Urothelium cell line (cell line): ENCODE data around the gene HS6ST3.
A peak's percentile ranks its signal among the peaks of the same experiment; 100 is the strongest.
"Not testable (repeated sequence)": the region's sequence is repeated elsewhere in the genome, so short reads cannot be mapped to it uniquely, and the experiment has no call there.

Source experiments
- DNase-seq: peaks from one replicate; pipeline ENCODE4 v3.0.0; 2011; ENCODE audit warnings: low spot score, mixed read lengths
- FAIRE-seq: peaks from 2 replicates; lab custom pipeline; 2011; peaks lifted over from hg19 to GRCh38; lab: Jason Lieb, UNC

Gene HS6ST3

GRCh38 chr13:96091164-96092117 is 1.5 kb downstream of the HS6ST3 start:
- DNase-seq, result no peak
- FAIRE-seq, result no peak

- DNase-seq (no peak), FAIRE-seq (no peak)
These were observed 3.5 kb downstream of the HS6ST3 start for GRCh38 chr13:96093296-96094006.

GRCh38 chr13:96100457-96101220 is 10.7 kb downstream of the HS6ST3 start:
- DNase-seq, result no peak
- no peak for FAIRE-seq

DNA sequence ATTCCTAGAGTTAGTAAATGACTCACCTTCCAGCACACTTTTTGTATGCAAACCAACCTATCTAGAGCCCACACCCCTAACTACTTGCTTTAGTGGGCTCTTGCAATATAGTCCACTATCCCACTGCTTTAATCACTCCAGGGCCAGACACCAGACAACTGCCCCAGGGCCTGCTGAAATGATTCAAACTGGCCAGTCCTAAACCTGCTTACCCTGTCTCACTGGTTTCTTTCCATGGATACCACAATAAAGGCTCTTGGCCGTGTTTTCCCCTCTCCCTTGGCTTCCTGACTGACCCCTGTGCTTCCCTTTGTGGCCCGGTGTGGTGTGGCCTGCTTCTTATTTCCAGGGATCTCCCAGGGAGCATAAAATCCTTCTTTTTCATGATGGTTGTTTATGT is 14.6 kb downstream of the HS6ST3 start:
- DNase-seq (no peak), FAIRE-seq (no peak)

- not testable (repeated sequence) for FAIRE-seq
These were observed 18.2 kb downstream of the HS6ST3 start for GRCh38 chr13:96108072-96108471.

DNA sequence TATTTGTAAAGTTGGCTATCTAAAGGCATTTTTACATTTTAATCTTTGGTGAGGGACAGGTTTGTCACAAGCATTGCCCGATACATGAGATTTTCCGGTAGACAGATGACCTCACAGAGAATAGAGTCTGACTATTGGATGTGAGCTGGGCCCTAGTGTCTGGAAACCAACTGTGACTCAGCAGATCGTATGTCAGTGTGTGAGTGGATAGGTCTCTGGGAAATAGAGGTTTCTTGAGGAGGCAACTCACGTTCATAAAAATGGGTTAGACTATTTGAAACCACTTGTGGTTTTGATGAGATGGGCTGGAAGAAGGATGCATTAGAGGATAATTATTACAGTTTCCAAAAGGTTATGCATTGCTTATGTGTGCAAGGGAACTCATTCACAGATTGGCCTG is 19.2 kb downstream of the HS6ST3 start:
- DNase-seq (no peak), FAIRE-seq (no peak)

More at GRCh38 chr13:96108072-96108471, 18.2 kb downstream of the HS6ST3 start:
- not testable (repeated sequence) for DNase-seq

DNA sequence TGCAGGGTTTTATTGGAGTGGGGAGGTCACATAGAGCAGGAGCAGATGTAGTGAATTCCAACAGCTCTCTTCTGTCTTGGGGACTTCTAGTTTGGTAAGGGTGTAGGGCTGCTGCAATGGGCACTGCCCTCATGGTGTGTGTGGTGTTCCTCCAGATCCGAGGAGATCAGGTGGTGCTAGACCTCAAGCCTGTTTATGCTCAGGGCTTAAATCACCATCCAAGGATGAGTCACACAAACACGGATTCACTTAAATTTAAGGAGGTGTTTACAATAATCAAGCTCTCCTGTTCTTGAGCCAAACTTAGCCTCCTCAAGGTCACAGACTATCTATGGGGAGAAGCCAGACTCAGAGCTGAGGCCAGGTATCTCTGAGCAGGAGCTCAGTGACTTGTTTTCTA is 23.0 kb downstream of the HS6ST3 start:
- DNase-seq (no peak), FAIRE-seq (no peak)

DNA sequence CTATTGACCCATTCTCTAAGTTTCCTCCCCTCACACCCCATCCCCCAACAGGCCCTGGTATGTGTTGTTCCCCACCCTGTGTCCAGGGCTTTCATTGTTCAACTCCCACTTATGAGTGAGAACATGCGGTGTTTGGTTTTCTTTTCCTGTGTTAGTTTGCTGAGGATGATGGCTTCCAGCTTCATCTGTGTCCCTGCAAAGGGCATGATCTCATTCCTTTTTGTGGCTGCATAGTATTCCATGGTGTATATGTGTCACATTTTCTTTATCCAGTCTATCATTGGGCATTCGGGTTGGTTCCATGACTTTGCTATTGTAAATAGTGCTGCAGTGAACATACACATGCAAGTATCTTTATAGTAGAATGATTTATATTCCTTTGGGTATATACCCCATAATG is 25.5 kb downstream of the HS6ST3 start:
- not testable (repeated sequence) for FAIRE-seq, DNase-seq

GRCh38 chr13:96119921-96120320 is 30.0 kb downstream of the HS6ST3 start:
- DNase-seq (no peak), FAIRE-seq (no peak)

- DNase-seq (no peak), FAIRE-seq (no peak)
These were observed 41.0 kb downstream of the HS6ST3 start for GRCh38 chr13:96130818-96131340.

GRCh38 chr13:96141032-96141431 is 51.1 kb downstream of the HS6ST3 start:
- no peak for FAIRE-seq
- DNase-seq, result peak; percentile 3

DNA sequence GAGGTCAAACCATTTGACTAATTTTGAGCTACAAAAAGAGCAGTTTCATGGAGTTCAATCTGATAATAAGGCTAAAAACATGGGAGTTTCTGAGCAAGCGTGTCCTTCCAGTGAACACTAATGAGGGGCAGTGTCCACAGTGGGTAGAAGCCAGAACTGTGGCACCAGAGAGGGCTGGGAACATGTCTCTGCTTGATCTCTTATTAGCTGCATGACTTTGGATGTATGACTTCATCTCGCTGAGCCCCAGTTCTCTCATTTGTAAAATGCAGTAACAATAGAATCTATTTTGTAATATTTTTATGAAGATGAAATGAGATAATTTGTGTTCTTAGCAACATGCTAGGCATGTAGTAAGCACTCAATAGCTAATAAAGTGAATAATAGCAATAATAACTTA is 69.8 kb downstream of the HS6ST3 start:
- FAIRE-seq (no peak), DNase-seq (no peak)

DNA sequence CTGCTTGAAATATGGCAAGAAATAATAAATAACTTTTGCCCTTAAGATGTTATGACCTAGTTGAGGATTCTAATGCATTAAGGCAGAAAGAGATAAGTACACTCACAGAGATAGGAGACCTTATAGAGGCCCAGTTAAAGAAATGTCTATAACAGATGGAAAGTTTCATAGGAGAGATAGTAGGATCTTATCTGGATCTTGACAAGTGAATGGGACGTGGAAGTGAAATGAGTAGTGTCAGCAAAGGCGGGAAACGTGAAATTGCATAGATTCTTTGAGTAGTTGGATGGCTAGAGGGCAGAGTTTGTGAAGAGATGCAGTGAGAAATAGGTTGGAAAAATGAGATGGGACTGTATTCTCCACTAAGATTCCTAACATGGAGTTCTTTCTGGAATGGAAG is 71.2 kb downstream of the HS6ST3 start:
- no peak for DNase-seq
- FAIRE-seq, result no peak

- DNase-seq (no peak), FAIRE-seq (no peak)
These were observed 75.9 kb downstream of the HS6ST3 start for GRCh38 chr13:96165840-96166239.

- FAIRE-seq (no peak), DNase-seq (no peak)
These were observed 82.2 kb downstream of the HS6ST3 start for GRCh38 chr13:96172066-96172465.

DNA sequence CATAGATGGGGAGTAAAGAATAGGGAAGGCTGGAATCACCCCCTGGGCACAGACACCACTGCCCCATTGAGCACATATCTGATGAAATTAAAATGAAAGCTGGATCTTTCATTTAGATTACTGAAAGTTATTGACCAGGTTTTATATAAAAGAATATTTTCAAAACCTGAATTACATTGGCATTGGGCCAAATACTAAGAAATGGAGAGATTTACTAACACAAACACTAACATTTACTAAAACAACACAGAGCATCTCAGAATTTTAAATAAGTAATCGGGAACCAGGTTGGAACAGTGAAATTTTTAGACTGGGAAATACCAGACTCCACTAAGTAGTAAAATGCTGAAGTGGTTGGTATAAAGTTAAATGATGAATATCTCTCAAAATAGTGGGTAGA is 88.9 kb downstream of the HS6ST3 start:
- no peak for FAIRE-seq
- DNase-seq, result no peak

- DNase-seq, result no peak
- no peak for FAIRE-seq
These were observed 89.4 kb downstream of the HS6ST3 start for GRCh38 chr13:96179309-96179708.

- FAIRE-seq, result no peak
- no peak for DNase-seq
These were observed 92.0 kb downstream of the HS6ST3 start for GRCh38 chr13:96181911-96182310.

- FAIRE-seq (no peak), DNase-seq (no peak)
These were observed 95.9 kb downstream of the HS6ST3 start for GRCh38 chr13:96185818-96186217.

GRCh38 chr13:96191367-96191766 is 101.5 kb downstream of the HS6ST3 start:
- DNase-seq (no peak), FAIRE-seq (no peak)

DNA sequence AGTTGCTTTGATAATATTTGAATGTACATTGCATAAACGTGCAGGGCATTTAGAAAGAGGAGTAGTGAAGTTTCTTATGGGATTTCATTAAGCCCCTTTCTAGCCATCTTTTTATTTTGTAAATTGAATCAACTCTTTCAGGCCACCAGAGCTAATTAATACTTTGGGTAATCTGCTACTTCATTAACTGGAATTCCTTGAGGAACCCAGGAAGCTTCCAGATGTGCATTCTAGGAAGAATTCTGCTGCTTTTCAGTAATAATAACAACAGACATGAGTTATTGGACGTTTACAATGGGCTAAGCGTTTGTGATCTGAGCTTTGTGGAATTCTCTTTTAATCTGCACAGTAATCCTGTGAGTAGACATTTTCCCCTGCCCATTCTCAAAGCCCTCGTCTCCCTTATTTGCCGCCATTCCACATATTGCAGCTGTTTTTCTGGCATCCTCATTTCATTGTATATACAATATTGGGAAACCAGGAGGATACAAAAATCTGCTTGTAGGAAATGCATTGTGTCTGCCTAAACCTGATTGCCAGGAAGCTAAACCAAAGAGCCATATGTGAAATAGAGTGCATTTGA is 103.9 kb downstream of the HS6ST3 start:
- FAIRE-seq, result no peak

More for the DNA sequence above, 103.9 kb downstream of the HS6ST3 start:
- DNase-seq, result no peak
